A549 (cell line): ENCODE results near the gene EXOC5. TPM values are rescaled to one million over a fixed set of nuclear protein-coding genes. Genes with fewer than 3 reads are reported as not detected.

Experiments
- ATAC-seq, 2 experiments: fragments of 200-7000 bp in 1 of 2; fragments of >200 bp in 1 of 2; cut with Nextera tagmentation in 1 of 2; cut with Tn5 transposase in 1 of 2; 3 replicates each; pipeline versions ENCODE4 v1.8.0 to v1.9.1; 2018 to 2020; ENCODE audit warnings: mild to moderate bottlenecking in 1 of 2, moderate library complexity in 1 of 2
- CTCF ChIA-PET: fragments of 300-600 bp; sonication (Branson Sonifier 250); formaldehyde crosslinking; extraction: SDS; loops from one replicate; lab custom pipeline; 2021; ENCODE audit warnings: antibody characterized with exemption, inconsistent platforms; lab: Yijun Ruan, JAX
- POLR2A ChIA-PET: fragments of 350-600 bp; formaldehyde crosslinking; extraction: SDS; loops from one replicate; lab custom pipeline; 2021; ENCODE audit warnings: antibody characterized with exemption, inconsistent platforms; lab: Yijun Ruan, JAX
- DNase-seq, 2 experiments: peaks; one replicate each; pipeline versions ENCODE4 v3.0.0 to v3.0.0-alpha.2; 2011 to 2016; ENCODE audit warnings: low read depth in 1 of 2, low spot score in 1 of 2
- FAIRE-seq: peaks from 2 replicates; lab custom pipeline; 2011; peaks lifted over from hg19 to GRCh38; lab: Jason Lieb, UNC
- H3K27ac ChIP-seq, 2 experiments: fragments of >200 bp; sonication (Bioruptor Twin); formaldehyde crosslinking; 3 replicates each; pipeline ENCODE4 v1.5.1; 2016 to 2017
- H3K4me1 ChIP-seq: fragments of >200 bp; sonication (Bioruptor Twin); formaldehyde crosslinking; 3 replicates; pipeline ENCODE4 v1.6.1; 2016
- H3K4me2 ChIP-seq: fragments of >200 bp; sonication (Bioruptor Twin); formaldehyde crosslinking; 3 replicates; pipeline ENCODE4 v1.6.1; 2016
- H3K4me3 ChIP-seq: fragments of >200 bp; sonication (Bioruptor Twin); formaldehyde crosslinking; 3 replicates; pipeline ENCODE4 v1.5.1; 2016
- H3K9me3 ChIP-seq: fragments of >200 bp; sonication (Bioruptor Twin); formaldehyde crosslinking; 3 replicates; pipeline ENCODE4 v1.6.1; 2016
- BCL3 ChIP-seq: fragments of >200 bp; sonication (Bioruptor Twin); formaldehyde crosslinking; IDR thresholded peaks from 3 replicates; pipeline ENCODE4 v1.6.1; 2016
- BHLHE40 ChIP-seq: IDR thresholded peaks from 2 replicates; pipeline ENCODE4 v1.6.1; 2012; ENCODE audit warnings: low read depth, low read length, inconsistent platforms
- CHD2 ChIP-seq: fragments of 150-350 bp; IDR thresholded peaks from 2 replicates; pipeline ENCODE4 v1.6.1; 2014; ENCODE audit warnings: low read length; ENCODE audit not compliant: partially characterized antibody
- CHD4 ChIP-seq: fragments of 200-600 bp; sonication (generic); IDR thresholded peaks from 2 replicates; pipeline ENCODE4 v1.6.1; 2016; ENCODE audit warnings: antibody characterized with exemption, mild to moderate bottlenecking, borderline replicate concordance
- E2F6 ChIP-seq: IDR thresholded peaks from 2 replicates; pipeline ENCODE4 v1.6.1; 2012; ENCODE audit warnings: low read depth, borderline replicate concordance
- EHF ChIP-seq: fragments of 250-450 bp; sonication (Bioruptor Pico); IDR thresholded peaks from 2 replicates; pipeline ENCODE4 v1.5.0; 2020; ENCODE audit warnings: mild to moderate bottlenecking
- EHMT2 ChIP-seq: fragments of 200-600 bp; sonication (generic); IDR thresholded peaks from 2 replicates; pipeline ENCODE4 v1.6.1; 2016; ENCODE audit warnings: antibody characterized with exemption, low read depth, mild to moderate bottlenecking, moderate library complexity
- ELK1 ChIP-seq: fragments of 150-350 bp; IDR thresholded peaks from 2 replicates; pipeline ENCODE4 v1.6.1; 2014; ENCODE audit warnings: low read depth, mild to moderate bottlenecking, low read length
- EP300 ChIP-seq, 2 experiments: fragments of >200 bp; sonication (Bioruptor Twin); formaldehyde crosslinking; IDR thresholded peaks; 2 replicates in 1 of 2; 3 replicates in 1 of 2; pipeline ENCODE4 v1.6.1; 2016 to 2017
- FOSB ChIP-seq: fragments of 250-450 bp; sonication (Bioruptor Pico); IDR thresholded peaks from 2 replicates; pipeline ENCODE4 v1.5.0; 2020; ENCODE audit warnings: mild to moderate bottlenecking, moderate library complexity
- FOXS1 ChIP-seq: fragments of 250-450 bp; sonication (Bioruptor Pico); IDR thresholded peaks from 2 replicates; pipeline ENCODE4 v1.5.0; 2020; ENCODE audit warnings: mild to moderate bottlenecking, moderate library complexity
- HDAC2 ChIP-seq: fragments of 200-600 bp; sonication (generic); IDR thresholded peaks from 2 replicates; pipeline ENCODE4 v1.6.1; 2016
- HES2 ChIP-seq: fragments of >200 bp; sonication (Bioruptor Twin); formaldehyde crosslinking; IDR thresholded peaks from 2 replicates; pipeline ENCODE4 v1.6.1; 2016
- HEYL ChIP-seq: fragments of 250-450 bp; sonication (Bioruptor Pico); IDR thresholded peaks from 2 replicates; pipeline ENCODE4 v1.8.0; 2021; ENCODE audit warnings: mild to moderate bottlenecking, moderate library complexity
- HMGXB4 ChIP-seq: fragments of 250-450 bp; sonication (Bioruptor Pico); IDR thresholded peaks from 2 replicates; pipeline ENCODE4 v1.5.0; 2021; ENCODE audit warnings: mild to moderate bottlenecking, moderate library complexity, borderline replicate concordance
- JUNB ChIP-seq: fragments of >200 bp; sonication (Bioruptor Twin); formaldehyde crosslinking; IDR thresholded peaks from 2 replicates; pipeline ENCODE4 v1.6.1; 2016
- MAX ChIP-seq: IDR thresholded peaks from 2 replicates; pipeline ENCODE4 v1.6.1; 2012
- MAZ ChIP-seq: fragments of 150-350 bp; IDR thresholded peaks from 2 replicates; pipeline ENCODE4 v1.6.1; 2014; ENCODE audit warnings: antibody characterized with exemption, low read depth, low read length, borderline replicate concordance
- MYC ChIP-seq: IDR thresholded peaks from 2 replicates; pipeline ENCODE4 v1.6.1; 2012; ENCODE audit warnings: mild to moderate bottlenecking, inconsistent platforms, low read length, improper control_type of control experiment, borderline replicate concordance
- NFE2L2 ChIP-seq: fragments of 150-350 bp; conservative IDR thresholded peaks from 2 replicates; pipeline ENCODE4 v1.6.1; 2014; ENCODE audit warnings: low read length
- NPAS2 ChIP-seq: fragments of 250-450 bp; sonication (Bioruptor Pico); IDR thresholded peaks from 2 replicates; pipeline ENCODE4 v1.8.0; 2022; ENCODE audit warnings: mild to moderate bottlenecking, moderate library complexity, borderline replicate concordance
- NR3C1 ChIP-seq: fragments of >200 bp; sonication (Bioruptor Twin); formaldehyde crosslinking; IDR thresholded peaks from 3 replicates; pipeline ENCODE4 v1.6.1; 2017
- POLR2A ChIP-seq: IDR thresholded peaks from 2 replicates; pipeline ENCODE4 v1.6.1; 2012; ENCODE audit warnings: mild to moderate bottlenecking, low read length
- POLR2AphosphoS2 ChIP-seq: conservative IDR thresholded peaks from 2 replicates; pipeline ENCODE4 v1.6.1; 2012; ENCODE audit warnings: low read length, improper control_type of control experiment, inconsistent platforms
- SREBF2 ChIP-seq: fragments of 450-650 bp; IDR thresholded peaks from 2 replicates; pipeline ENCODE4 v1.6.1; 2014; ENCODE audit warnings: mild to moderate bottlenecking, moderate library complexity
- TFCP2L1 ChIP-seq: fragments of 250-450 bp; sonication (Bioruptor Pico); IDR thresholded peaks from 2 replicates; pipeline ENCODE4 v1.5.0; 2021; ENCODE audit warnings: mild to moderate bottlenecking
- ZC3H11A ChIP-seq: fragments of 450-650 bp; IDR thresholded peaks from 2 replicates; pipeline ENCODE4 v1.6.1; 2014; ENCODE audit warnings: antibody characterized with exemption, mild to moderate bottlenecking
- ZFP36 ChIP-seq: fragments of 450-650 bp; IDR thresholded peaks from 2 replicates; pipeline ENCODE4 v1.6.1; 2014; ENCODE audit warnings: borderline replicate concordance; ENCODE audit not compliant: partially characterized antibody
- ZSCAN20 ChIP-seq: fragments of 250-450 bp; sonication (Bioruptor Pico); IDR thresholded peaks from 2 replicates; pipeline ENCODE4 v1.8.0; 2022; ENCODE audit warnings: mild to moderate bottlenecking, moderate library complexity
- WGBS: methylation state at CpG from one replicate; pipeline ENCODE4 v1.1.6; 2017; ENCODE audit errors: missing lambda C conversion rate; 5-methylcytosine and 5-hydroxymethylcytosine counted together
- polyA plus RNA-seq, 4 experiments: library from polyadenylated mRNA; depleted of rRNA in 3 of 4; stranded (reverse); fragments of >200 nt; fragmentation: RNase III in 1 of 4; extraction: RNeasy Plus Mini Kit Qiagen cat#74134 plus additional on column Dnase treatment in 1 of 4; gene quantifications; 2 replicates in 3 of 4; 3 replicates in 1 of 4; pipeline ENCODE4 v1.2.3, GENCODE V29; 2011 to 2017

The EXOC5 gene
- polyA plus RNA-seq, 2 of the 4 experiments (the other 2 are of a cell fraction): 30.4 to 64.6 TPM

GRCh38 chr14:57245941-57246340 is 22.8 kb downstream of the EXOC5 start:
- no peak overlapping the region for H3K4me3 ChIP-seq
- FAIRE-seq: no peak

GRCh38 chr14:57244106-57244505 is 24.6 kb downstream of the EXOC5 start:
- POLR2A ChIA-PET: interaction anchor here (1.2 kb wide), 1 partner anchor 24 kb away, joined by 3 read pairs; the partner anchor contains the start of genes AP5M1 and EXOC5

More at GRCh38 chr14:57245941-57246340, 22.8 kb downstream of the EXOC5 start:
- H3K9me3 ChIP-seq: no peaks in the 10 kb centered on the region
- H3K4me1 ChIP-seq: peaks cover 28% of the 10 kb centered on the region
- H3K4me2 ChIP-seq: no peak overlapping the region
- no peak for ATAC-seq
- POLR2A ChIA-PET: no interaction called here
- no peak for TF ChIP-seq E2F6
- no peak for DNase-seq
- H3K27ac ChIP-seq: no peak overlapping the region
- 97% methylated on average over 2 of the region's 2 CpGs for WGBS
- CTCF ChIA-PET: no interaction called here

GRCh38 chr14:57243320-57243719 is 25.4 kb downstream of the EXOC5 start:
- no peak for DNase-seq
- Histone ChIP-seq H3K4me3 (no peak overlapping the region), H3K27ac (no peak overlapping the region), H3K9me3 (no peaks in the 10 kb centered on the region), H3K4me1 (peaks cover 26% of the 10 kb centered on the region), H3K4me2 (no peak overlapping the region)
- no peak for FAIRE-seq
- TF ChIP-seq EP300 (IDR thresholded peaks at IDR 0.05): no peak
- no peak for TF ChIP-seq HMGXB4 (CRISPR knock-in tag)
- no peak for TF ChIP-seq ZC3H11A
- TF ChIP-seq BCL3: no peak
- TF ChIP-seq POLR2A: no peak
- no peak for TF ChIP-seq ELK1
- no peak for TF ChIP-seq NPAS2 (CRISPR knock-in tag)
- no peak for TF ChIP-seq HEYL (CRISPR knock-in tag)
- no peak for TF ChIP-seq SREBF2
- no peak for TF ChIP-seq CHD4
- no peak for TF ChIP-seq E2F6
- TF ChIP-seq EHF (CRISPR knock-in tag): no peak
- no peak for TF ChIP-seq ZSCAN20 (CRISPR knock-in tag)
- TF ChIP-seq NFE2L2: no peak
- no peak for TF ChIP-seq BHLHE40
- no peak for TF ChIP-seq FOSB (CRISPR knock-in tag)
- no peak for TF ChIP-seq MAX
- ChIA-PET CTCF (interaction anchor here (1.2 to 1.4 kb wide), 2 partner anchors 12 to 51 kb away, joined by 3 to 4 read pairs; no protein-coding TSS in a partner anchor), POLR2A (interaction anchor here (1.2 kb wide), 1 partner anchor 25 kb away, joined by 3 read pairs; the partner anchor contains the start of genes AP5M1 and EXOC5)
- ATAC-seq: no peak

More at GRCh38 chr14:57244106-57244505, 24.6 kb downstream of the EXOC5 start:
- Histone ChIP-seq H3K4me1 (peaks cover 28% of the 10 kb centered on the region), H3K27ac (no peak overlapping the region), H3K9me3 (no peaks in the 10 kb centered on the region), H3K4me2 (no peak overlapping the region), H3K4me3 (no peak overlapping the region)
- FAIRE-seq: peak; percentile 23
- TF ChIP-seq EHMT2 (no peak), MYC (no peak), EP300 (IDR thresholded peaks at IDR 0.05) (no peak), HES2 (no peak), TFCP2L1 (no peak), MAZ (no peak), HDAC2 (no peak), NR3C1 (no peak), FOXS1 (CRISPR knock-in tag) (no peak), ZFP36 (no peak), BCL3 (no peak), JUNB (no peak), POLR2AphosphoS2 (no peak), CHD4 (no peak), CHD2 (no peak)
- 76% methylated on average over 2 of the region's 2 CpGs for WGBS
- no peak for DNase-seq
- no peak for ATAC-seq
- CTCF ChIA-PET: no interaction called here
